PFSK-1 (cell line): ENCODE data around the gene NCK2.

ENCODE experiments used
- FOXP2 ChIP-seq: optimal IDR thresholded peaks from 2 replicates; pipeline ENCODE3; 2011; ENCODE audit warnings: borderline replicate concordance, control low read depth, inconsistent platforms; ENCODE audit not compliant: insufficient read depth; ENCODE audit errors: extremely low read length, extremely low read depth
- POLR2AphosphoS5 ChIP-seq: IDR thresholded peaks from 2 replicates; pipeline ENCODE4 v1.6.1; 2012; ENCODE audit warnings: low read depth, mild to moderate bottlenecking, control low read depth, low read length, moderate library complexity
- TF ChIP-seq, protein P1 (sequence below), 2 experiments: IDR thresholded peaks; 2 replicates each; pipeline versions ENCODE4 v1.6.1 to v1.8.0; 2011 to 2012; ENCODE audit warnings: low read depth in 2 of 2, low read length in 2 of 2, control low read depth in 1 of 2, inconsistent platforms in 1 of 2, mild to moderate bottlenecking in 1 of 2, moderate library complexity in 1 of 2; ENCODE audit not compliant: insufficient read depth in 1 of 2

DNA sequence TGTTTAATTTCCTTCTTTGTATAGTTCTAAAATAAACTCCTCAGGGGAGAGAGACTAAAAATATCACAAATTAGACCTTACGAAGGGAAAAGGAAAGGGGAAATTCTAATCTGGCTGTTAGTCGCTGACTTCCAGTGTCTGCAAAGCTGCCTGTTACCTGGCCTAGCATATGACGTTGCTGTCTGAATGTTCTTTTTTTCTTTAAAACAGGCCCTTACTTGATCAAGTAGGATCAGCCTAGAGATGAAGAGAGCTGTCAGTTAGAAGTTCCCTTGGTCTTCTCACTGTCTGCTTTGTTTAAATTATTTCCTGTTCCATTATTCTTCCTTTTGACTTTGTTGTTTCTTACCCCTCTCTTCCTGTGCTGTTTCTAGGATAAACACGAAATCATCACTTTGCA is 11.2 kb downstream of the NCK2 start:
- TF ChIP-seq POLR2AphosphoS5 (no peak), FOXP2 (no peak)
- TF ChIP-seq, protein P1, sequence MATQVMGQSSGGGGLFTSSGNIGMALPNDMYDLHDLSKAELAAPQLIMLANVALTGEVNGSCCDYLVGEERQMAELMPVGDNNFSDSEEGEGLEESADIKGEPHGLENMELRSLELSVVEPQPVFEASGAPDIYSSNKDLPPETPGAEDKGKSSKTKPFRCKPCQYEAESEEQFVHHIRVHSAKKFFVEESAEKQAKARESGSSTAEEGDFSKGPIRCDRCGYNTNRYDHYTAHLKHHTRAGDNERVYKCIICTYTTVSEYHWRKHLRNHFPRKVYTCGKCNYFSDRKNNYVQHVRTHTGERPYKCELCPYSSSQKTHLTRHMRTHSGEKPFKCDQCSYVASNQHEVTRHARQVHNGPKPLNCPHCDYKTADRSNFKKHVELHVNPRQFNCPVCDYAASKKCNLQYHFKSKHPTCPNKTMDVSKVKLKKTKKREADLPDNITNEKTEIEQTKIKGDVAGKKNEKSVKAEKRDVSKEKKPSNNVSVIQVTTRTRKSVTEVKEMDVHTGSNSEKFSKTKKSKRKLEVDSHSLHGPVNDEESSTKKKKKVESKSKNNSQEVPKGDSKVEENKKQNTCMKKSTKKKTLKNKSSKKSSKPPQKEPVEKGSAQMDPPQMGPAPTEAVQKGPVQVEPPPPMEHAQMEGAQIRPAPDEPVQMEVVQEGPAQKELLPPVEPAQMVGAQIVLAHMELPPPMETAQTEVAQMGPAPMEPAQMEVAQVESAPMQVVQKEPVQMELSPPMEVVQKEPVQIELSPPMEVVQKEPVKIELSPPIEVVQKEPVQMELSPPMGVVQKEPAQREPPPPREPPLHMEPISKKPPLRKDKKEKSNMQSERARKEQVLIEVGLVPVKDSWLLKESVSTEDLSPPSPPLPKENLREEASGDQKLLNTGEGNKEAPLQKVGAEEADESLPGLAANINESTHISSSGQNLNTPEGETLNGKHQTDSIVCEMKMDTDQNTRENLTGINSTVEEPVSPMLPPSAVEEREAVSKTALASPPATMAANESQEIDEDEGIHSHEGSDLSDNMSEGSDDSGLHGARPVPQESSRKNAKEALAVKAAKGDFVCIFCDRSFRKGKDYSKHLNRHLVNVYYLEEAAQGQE (IDR thresholded peaks at IDR 0.05; ENCODE audit: insufficient read depth in 1 of 2, low read depth in 2 of 2, low read length in 2 of 2): no peak
